GM18867 (cell line): ENCODE measurements around the gene RADIL.
"Not testable (repeated sequence)": the region's sequence is repeated elsewhere in the genome, so short reads cannot be mapped to it uniquely, and the experiment has no call there.

Source experiments
- ATAC-seq: cut with Tn5 transposase; IDR thresholded peaks from one replicate; pipeline ENCODE4 v1.9.1; 2021; ENCODE audit warnings: mild to moderate bottlenecking, moderate library complexity; ENCODE audit not compliant: unreplicated experiment

RADIL gene, protein sequence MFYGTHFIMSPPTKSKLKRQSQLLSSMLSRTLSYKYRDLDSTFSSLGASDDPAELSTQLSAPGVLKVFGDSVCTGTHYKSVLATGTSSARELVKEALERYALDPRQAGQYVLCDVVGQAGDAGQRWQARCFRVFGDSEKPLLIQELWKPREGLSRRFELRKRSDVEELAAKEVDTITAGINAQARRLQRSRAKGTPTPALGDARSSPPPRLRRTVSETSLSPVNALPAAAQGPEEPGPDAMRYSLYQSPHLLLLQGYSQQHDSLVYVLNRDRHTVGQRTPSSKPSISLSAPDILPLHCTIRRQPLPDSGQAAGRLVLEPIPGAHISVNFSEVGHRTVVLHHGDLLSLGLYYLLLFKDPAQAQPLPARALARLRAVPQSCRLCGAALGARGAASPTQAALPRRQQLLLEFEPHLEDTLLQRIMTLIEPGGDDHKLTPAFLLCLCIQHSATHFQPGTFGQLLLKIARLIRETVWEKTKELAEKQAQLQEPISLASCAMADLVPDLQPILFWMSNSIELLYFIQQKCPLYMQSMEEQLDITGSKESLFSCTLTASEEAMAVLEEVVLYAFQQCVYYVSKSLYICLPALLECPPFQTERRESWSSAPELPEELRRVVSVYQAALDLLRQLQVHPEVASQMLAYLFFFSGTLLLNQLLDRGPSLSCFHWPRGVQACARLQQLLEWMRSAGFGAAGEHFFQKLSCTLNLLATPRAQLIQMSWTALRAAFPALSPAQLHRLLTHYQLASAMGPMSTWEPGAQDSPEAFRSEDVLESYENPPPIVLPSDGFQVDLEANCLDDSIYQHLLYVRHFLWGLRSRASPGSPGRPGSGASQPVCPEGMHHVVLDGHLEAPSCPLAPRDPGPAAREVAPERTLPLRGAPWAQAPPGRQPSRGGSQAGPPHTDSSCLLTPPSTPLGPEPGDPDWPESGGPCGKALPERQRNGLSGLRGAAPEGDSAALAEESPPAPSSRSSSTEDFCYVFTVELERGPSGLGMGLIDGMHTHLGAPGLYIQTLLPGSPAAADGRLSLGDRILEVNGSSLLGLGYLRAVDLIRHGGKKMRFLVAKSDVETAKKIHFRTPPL

DNA sequence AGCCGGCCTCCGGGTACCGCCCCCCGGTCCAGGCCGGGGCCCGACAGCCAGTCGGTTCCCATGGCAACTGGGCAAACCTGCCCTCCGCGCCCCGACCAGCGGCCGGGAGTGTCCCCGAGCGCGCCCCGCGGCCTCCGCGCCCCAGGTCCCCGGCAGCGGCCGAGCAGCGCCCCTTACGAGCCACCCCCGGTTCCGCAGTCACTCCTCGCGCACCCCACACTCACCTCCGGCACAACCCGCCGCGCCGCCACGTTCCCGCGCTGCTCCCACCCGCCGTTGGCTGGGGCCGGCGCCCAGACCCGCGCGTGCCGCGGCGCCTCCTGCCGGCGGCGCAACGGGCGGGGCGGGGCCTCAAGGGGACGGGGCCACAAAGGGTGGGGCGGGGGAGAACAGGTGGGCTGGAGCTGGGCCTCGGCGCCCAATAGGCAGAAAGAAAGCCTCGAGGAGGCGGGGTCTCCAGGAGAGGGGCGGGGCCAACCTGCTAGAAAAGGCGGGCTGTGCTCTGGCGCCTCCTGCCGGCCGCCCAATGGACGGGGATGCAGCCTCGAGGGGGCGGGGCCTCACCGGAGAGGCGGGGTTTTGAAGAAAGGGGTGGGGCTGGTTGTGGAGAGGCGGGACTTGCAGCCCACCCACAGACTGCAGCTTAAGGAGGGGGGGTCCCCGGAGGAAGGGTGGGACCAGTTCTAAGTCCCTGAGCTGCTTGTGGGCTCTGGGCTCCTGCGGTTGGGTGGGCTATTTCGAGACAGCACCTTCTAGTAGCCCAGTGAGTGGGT lies at the start of gene RADIL:
RADIL (minus strand) TSS at position 345 of the 773 bp plus-strand sequence. CDS start 5,577 bp downstream, outside the sequence.
- peak; percentile 74 for ATAC-seq

DNA sequence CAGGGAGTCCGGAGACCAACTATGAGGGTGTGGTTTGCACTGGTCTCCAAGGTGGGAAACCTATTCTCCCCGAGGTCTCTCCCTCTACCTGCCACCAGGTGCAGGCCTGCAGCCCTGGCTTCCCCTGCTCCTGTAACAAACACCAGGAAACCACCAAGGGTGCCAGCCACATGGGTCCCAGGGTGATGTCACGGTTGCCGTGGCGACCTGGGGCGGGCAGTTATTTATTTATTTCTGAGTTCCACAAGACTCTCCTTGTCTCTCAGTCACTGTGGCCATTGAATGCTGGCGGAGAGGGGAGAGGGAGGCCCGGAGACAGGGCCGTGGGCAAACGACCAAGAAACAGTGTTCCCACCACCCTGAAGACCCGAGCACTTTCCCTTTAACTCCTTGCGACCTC lies 48.4 kb upstream of the RADIL start:
- ATAC-seq = no peak

- ATAC-seq = no peak
Measured at GRCh38 chr7:4929005-4929404, 45.5 kb upstream of the RADIL start.

DNA sequence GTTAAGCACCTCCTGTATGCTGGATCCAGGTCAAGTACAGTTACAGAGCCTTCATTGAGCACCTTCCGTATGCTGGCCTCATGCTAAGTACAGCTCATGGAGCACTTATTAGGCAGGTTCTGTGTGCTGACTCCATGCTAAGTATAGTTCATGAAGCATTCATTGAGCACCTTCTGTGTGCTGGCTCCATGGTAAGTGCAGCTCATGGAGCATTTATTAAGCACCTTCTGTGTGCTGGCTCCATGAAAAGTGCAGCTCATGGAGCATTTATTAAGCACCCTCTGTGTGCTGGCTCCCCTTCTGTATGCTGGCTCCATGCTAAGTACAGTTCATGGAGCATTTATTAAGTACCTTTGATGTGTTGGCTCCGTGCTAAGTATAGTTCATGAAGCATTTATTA lies 44.9 kb upstream of the RADIL start:
- ATAC-seq = no peak

- no peak for ATAC-seq
Measured at GRCh38 chr7:4919969-4920766, 36.7 kb upstream of the RADIL start.

GRCh38 chr7:4916113-4916512 lies 32.6 kb upstream of the RADIL start:
- ATAC-seq = no peak

- no peak for ATAC-seq
Measured at GRCh38 chr7:4911111-4911828, 27.8 kb upstream of the RADIL start.

- ATAC-seq = no peak
Measured at GRCh38 chr7:4906682-4907081, 23.2 kb upstream of the RADIL start.

- ATAC-seq = no peak
Measured at GRCh38 chr7:4905171-4905570, 21.7 kb upstream of the RADIL start.

DNA sequence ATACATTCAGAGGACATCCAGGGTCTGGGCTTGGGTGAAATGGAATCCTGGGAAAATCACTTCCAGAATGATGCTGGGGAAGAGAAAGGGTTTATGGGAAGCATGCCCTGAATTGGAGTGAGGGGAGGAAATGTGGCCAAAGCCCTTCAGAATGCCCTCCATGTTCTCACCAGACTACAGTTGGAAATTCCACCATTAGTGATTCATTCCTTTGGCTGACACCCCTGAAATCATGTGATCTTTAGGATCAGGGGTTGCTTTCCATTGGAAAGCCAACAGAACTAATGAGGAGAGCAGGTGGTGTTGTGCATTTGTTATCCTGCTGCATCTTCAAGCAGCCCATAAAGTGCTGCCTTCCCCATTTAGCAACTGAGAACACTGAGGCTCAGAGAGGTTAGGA lies 20.8 kb upstream of the RADIL start:
- ATAC-seq = no peak

DNA sequence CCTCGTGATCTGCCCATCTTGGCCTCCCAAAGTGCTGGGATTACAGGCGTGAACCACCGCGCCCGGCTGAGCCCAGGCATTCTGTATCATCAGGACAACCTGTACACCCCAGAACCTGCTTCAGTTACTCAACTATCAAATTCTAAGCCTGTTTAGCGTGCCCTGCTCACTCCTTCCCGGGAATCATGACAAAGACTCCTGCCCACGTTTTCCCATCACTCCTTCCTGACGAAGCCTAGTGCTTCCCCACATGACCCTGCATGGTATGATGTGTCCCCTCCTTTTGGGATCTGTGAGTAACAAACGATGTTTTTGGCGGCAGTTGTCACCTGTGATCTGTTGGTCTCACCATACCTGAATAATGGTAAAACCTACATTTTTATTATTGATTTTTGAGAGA lies 12.2 kb upstream of the RADIL start:
- no peak for ATAC-seq

- no peak for ATAC-seq
Measured at GRCh38 chr7:4894482-4894881, 11.0 kb upstream of the RADIL start.

GRCh38 chr7:4893929-4894475 lies 10.5 kb upstream of the RADIL start:
- ATAC-seq = no peak

- not testable (repeated sequence) for ATAC-seq
Measured at GRCh38 chr7:4893188-4893587, 9.7 kb upstream of the RADIL start.

DNA sequence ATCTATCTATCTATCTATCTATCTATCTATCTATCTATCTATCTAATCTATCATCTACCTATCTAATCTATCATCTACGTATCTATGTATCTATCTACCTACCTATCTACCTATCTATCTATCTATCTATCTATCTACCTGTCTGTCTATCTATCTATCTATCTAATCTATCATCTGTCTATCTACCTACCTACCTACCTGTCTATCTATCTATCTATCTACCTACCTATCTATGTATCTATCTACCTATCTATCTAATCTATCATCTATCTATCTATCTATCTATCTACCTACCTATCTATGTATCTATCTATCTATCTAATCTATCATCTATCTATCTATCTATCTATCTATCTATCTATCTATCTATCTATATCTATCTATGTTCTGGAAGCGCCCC lies 8.0 kb upstream of the RADIL start:
- ATAC-seq = not testable (repeated sequence)

DNA sequence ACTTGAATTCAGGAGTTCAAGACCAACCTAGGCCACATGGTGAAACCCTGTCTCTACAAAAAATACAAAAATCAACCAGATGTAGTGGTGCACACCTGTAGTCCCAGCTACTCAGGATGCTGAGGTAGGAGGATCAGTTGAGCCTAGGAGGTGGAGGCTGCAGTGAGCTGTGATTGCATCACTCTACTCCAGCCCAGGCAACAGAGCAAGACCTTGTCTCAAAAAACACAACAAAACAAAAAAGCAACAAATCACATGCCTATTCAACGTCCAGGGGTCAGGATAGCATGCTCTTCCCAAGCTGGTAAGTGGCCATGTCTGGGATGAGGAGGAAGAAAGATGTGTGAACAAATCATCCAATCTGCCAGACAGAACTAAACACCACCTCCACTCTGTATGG lies 6.2 kb upstream of the RADIL start:
- ATAC-seq = no peak

GRCh38 chr7:4888161-4888560 lies 4.6 kb upstream of the RADIL start:
- ATAC-seq = no peak

DNA sequence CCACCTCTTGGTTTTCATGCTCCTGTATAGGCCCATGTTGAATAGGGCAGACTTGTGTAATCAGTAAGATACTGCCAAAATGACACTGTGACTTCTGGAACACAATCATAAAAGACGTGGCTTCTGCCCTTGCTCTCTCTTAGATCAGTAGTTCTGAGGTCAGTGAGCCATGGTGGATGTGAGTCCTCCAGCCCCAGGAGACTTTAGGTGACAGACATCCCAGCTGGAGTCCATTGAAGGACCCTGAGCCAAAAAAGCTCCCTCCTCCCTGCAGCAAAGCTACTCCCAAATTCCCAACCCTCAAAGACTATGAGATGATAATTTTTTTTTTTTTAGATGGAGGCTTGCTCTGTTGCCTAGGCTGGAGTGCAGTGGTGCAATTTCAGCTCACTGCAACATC lies 3.2 kb upstream of the RADIL start:
- no peak for ATAC-seq

GRCh38 chr7:4885317-4885807 lies 1.8 kb upstream of the RADIL start:
- no peak for ATAC-seq
